Testis (tissue), 2 donors: Measurements from ENCODE around the gene PLEKHF1.

Experiments
- CTCF ChIP-seq, 3 experiments: fragments of 450-650 bp in 2 of 3; fragments of 200-600 bp in 1 of 3; sonication (generic) in 1 of 3; IDR thresholded peaks; one replicate each; pipeline ENCODE4 v1.5.1; 2016 to 2019; ENCODE audit warnings: antibody characterized with exemption in 3 of 3, mild to moderate bottlenecking in 2 of 3, moderate library complexity in 1 of 3
- POLR2A ChIP-seq: fragments of 450-650 bp; IDR thresholded peaks from one replicate; pipeline ENCODE4 v1.6.1; 2017; ENCODE audit warnings: antibody characterized with exemption, mild to moderate bottlenecking, moderate library complexity

GRCh38 chr19:29706635-29707034 is 41.4 kb downstream of the PLEKHF1 start:
- no peak for TF ChIP-seq CTCF (IDR thresholded peaks at IDR 0.05)
- no peak for TF ChIP-seq POLR2A
